Brain microvascular endothelial cell (primary cell): Measurements from ENCODE around the gene FOXR1.
"Not testable (repeated sequence)": the region's sequence is repeated elsewhere in the genome, so short reads cannot be mapped to it uniquely, and the experiment has no call there.

Experiments used
- DNase-seq: peaks from one replicate; pipeline ENCODE4 v3.0.0-alpha.2; 2020
- H3K27ac ChIP-seq: fragments of 250-450 bp; sonication (Bioruptor Pico); 2 replicates; pipeline ENCODE4 v1.5.1; 2020; ENCODE audit warnings: mild to moderate bottlenecking, moderate library complexity
- H3K27me3 ChIP-seq: fragments of 250-450 bp; sonication (Bioruptor Pico); replicated peaks from 2 replicates; pipeline ENCODE4 v1.5.1; 2020; ENCODE audit warnings: mild to moderate bottlenecking
- H3K36me3 ChIP-seq: fragments of 250-450 bp; sonication (Bioruptor Pico); replicated peaks from 2 replicates; pipeline ENCODE4 v1.5.1; 2020; ENCODE audit warnings: mild to moderate bottlenecking
- H3K4me3 ChIP-seq: 2 replicates; pipeline ENCODE4 v1.5.1; 2011; ENCODE audit warnings: low read depth, mild to moderate bottlenecking, control low read depth, low read length, moderate library complexity
- CTCF ChIP-seq: IDR thresholded peaks from 2 replicates; pipeline ENCODE4 v1.5.1; 2011; ENCODE audit warnings: low read depth, mild to moderate bottlenecking, moderate library complexity, low read length, control low read depth, inconsistent platforms; ENCODE audit errors: missing control alignments
- in situ Hi-C: cut with HindIII; loops from 2 replicates; pipeline ENCODE4 v1.10.0; 2017; ENCODE audit warnings: low sequenced_read_pairs, low pct_ligation_motif_present

Gene FOXR1

GRCh38 chr11:118980191-118980881 is 8.8 kb downstream of the FOXR1 start:
- Histone ChIP-seq H3K4me3 (no peak overlapping the region), H3K27ac (no peak overlapping the region), H3K27me3 (no peaks in the 10 kb centered on the region), H3K36me3 (no peaks in the 10 kb centered on the region)
- in situ Hi-C loops, result no loop called here
- no peak for TF ChIP-seq CTCF
- no peak for DNase-seq

GRCh38 chr11:118984337-118984736 is 12.8 kb downstream of the FOXR1 start:
- DNase-seq, H3K27ac ChIP-seq, H3K27me3 ChIP-seq, H3K4me3 ChIP-seq, H3K36me3 ChIP-seq, in situ Hi-C loops: not testable (repeated sequence)

GRCh38 chr11:118984825-118985224 is 13.3 kb downstream of the FOXR1 start:
- no peak for DNase-seq
- TF ChIP-seq CTCF, result no peak

GRCh38 chr11:118988280-118988679 is 16.7 kb downstream of the FOXR1 start:
- DNase-seq, result no peak
- Histone ChIP-seq H3K4me3 (no peak overlapping the region), H3K27ac (no peak overlapping the region), H3K27me3 (no peaks in the 10 kb centered on the region), H3K36me3 (no peaks in the 10 kb centered on the region)
- in situ Hi-C loops, result no loop called here
- no peak for TF ChIP-seq CTCF

More at GRCh38 chr11:118984825-118985224, 13.3 kb downstream of the FOXR1 start:
- H3K27ac ChIP-seq, result no peak overlapping the region
- no peak overlapping the region for H3K4me3 ChIP-seq
- in situ Hi-C loops, result no loop called here
- H3K36me3 ChIP-seq, result no peaks in the 10 kb centered on the region
- H3K27me3 ChIP-seq, result no peaks in the 10 kb centered on the region

GRCh38 chr11:118991486-118992038 is 20.0 kb downstream of the FOXR1 start:
- H3K27ac ChIP-seq, H3K4me3 ChIP-seq, in situ Hi-C loops, H3K27me3 ChIP-seq, DNase-seq, H3K36me3 ChIP-seq: not testable (repeated sequence)

GRCh38 chr11:118996926-118997626 is 25.5 kb downstream of the FOXR1 start:
- Histone ChIP-seq H3K36me3 (peaks cover 4% of the 10 kb centered on the region), H3K4me3 (peak overlapping the region; percentile 82), H3K27ac (no peak overlapping the region), H3K27me3 (no peaks in the 10 kb centered on the region)
- in situ Hi-C loops, result no loop called here
- TF ChIP-seq CTCF, result peak; percentile 58
- DNase-seq, result no peak
